Motor neuron (in vitro differentiated cells): Measurements from ENCODE around the gene PIP5K1B. TPM values are rescaled to one million over a fixed set of nuclear protein-coding genes. Genes with fewer than 3 reads are reported as not detected.
A peak's percentile ranks its signal among the peaks of the same experiment; 100 is the strongest.
"Not testable (repeated sequence)": the region's sequence is repeated elsewhere in the genome, so short reads cannot be mapped to it uniquely, and the experiment has no call there.

Experiments used
- ATAC-seq, 8 experiments: fragments of 200-7000 bp; cut with Tn5 transposase; replicated peaks in 6 of 8; 2 replicates each; pipeline ENCODE4 v1.8.0; 2021; ENCODE audit warnings: mild to moderate bottlenecking in 8 of 8, moderate library complexity in 8 of 8
- H3K27ac ChIP-seq, 2 donors: fragments of 250-450 bp; sonication (Bioruptor Pico); 2 replicates each; pipeline ENCODE4 v1.9.0; 2021; ENCODE audit warnings: antibody characterized with exemption in 2 of 2, mild to moderate bottlenecking in 2 of 2, moderate library complexity in 1 of 2
- H3K4me1 ChIP-seq, 2 donors: fragments of 250-450 bp; sonication (Bioruptor Pico); replicated peaks in 1 of 2; 2 replicates each; pipeline ENCODE4 v1.6.1; 2021; ENCODE audit warnings: antibody characterized with exemption in 2 of 2, mild to moderate bottlenecking in 2 of 2, moderate library complexity in 1 of 2
- H3K4me3 ChIP-seq, 5 donors: fragments of 250-450 bp; sonication (Bioruptor Pico); 2 replicates each; pipeline ENCODE4 v1.9.0; 2021; ENCODE audit warnings: antibody characterized with exemption in 5 of 5, mild to moderate bottlenecking in 5 of 5, moderate library complexity in 4 of 5
- WGBS, 10 experiments: fragments of 450-650 bp; shearing (Covaris generic); methylation state at CpG; one replicate each; pipeline ENCODE4 v1.0.0; 2022; 5-methylcytosine and 5-hydroxymethylcytosine counted together
- in situ Hi-C, 9 experiments: fragments of 400-800 bp; cut with MboI; loops; one replicate each; pipeline ENCODE4 v1.15.0; 2021; ENCODE audit warnings: low sequenced_read_pairs in 9 of 9, low pct_unique_long_range_greater_than_20kb in 2 of 9; ENCODE audit not compliant: unreplicated experiment in 9 of 9
- total RNA-seq, 8 experiments: library from RNA; unstranded; fragments of 300-600 nt; gene quantifications; 2 replicates each; pipeline versions ENCODE4 v1.2.3 to v1.2.4, GENCODE V29; 2022

The PIP5K1B gene
- total RNA-seq, 8 experiments from 2014 or later = 0.18 to 2.4 (median 0.47) TPM

DNA sequence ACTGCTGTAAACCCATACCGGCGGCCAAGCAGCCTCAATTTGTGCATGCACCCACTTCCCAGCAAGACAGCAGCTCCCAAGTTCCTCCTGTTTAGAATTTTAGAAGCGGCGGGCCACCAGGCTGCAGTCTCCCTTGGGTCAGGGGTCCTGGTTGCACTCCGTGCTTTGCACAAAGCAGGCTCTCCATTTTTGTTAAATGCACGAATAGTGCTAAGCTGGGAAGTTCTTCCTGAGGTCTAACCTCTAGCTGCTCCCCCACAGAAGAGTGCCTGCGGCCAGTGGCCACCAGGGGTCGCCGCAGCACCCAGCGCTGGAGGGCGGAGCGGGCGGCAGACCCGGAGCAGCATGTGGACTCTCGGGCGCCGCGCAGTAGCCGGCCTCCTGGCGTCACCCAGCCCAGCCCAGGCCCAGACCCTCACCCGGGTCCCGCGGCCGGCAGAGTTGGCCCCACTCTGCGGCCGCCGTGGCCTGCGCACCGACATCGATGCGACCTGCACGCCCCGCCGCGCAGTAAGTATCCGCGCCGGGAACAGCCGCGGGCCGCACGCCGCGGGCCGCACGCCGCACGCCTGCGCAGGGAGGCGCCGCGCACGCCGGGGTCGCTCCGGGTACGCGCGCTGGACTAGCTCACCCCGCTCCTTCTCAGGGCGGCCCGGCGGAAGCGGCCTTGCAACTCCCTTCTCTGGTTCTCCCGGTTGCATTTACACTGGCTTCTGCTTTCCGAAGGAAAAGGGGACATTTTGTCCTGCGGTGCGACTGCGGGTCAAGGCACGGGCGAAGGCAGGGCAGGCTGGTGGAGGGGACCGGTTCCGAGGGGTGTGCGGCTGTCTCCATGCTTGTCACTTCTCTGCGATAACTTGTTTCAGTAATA lies 330.6 kb downstream of the PIP5K1B start, which contains the start of gene FXN:
TSS of gene FXN (plus strand) at position 315 of the 871 bp plus-strand sequence. CDS start at position 346, 31 bp downstream.
- peak; percentile 93 to 97 (median 96) for ATAC-seq
- Histone ChIP-seq H3K4me3 (peak within 1 kb of the TSS; percentile 51 to 89 (median 65)), H3K27ac (peak within 1 kb of the TSS; percentile 77 to 78), H3K4me1 (peaks cover 6 to 10% of the 10 kb centered on the region in 2 donors)
- in situ Hi-C loops = no loop called here
- 0 to 3% (median 0%) methylated on average over 1 to 16 of the region's 75 CpGs; no CpG with 5 or more reads in 2 of the 10 experiments for WGBS, 10 experiments

DNA sequence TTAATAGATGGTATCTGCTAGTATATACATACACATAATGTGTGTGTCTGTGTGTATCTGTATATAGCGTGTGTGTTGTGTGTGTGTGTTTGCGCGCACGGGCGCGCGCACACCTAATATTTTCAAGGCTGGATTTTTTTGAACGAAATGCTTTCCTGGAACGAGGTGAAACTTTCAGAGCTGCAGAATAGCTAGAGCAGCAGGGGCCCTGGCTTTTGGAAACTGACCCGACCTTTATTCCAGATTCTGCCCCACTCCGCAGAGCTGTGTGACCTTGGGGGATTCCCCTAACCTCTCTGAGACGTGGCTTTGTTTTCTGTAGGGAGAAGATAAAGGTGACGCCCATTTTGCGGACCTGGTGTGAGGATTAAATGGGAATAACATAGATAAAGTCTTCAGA lies 331.3 kb downstream of the PIP5K1B start:
- in situ Hi-C loops = no loop called here
- H3K27ac ChIP-seq = peak overlapping the region in 1 of 2 donors; percentile 77

DNA sequence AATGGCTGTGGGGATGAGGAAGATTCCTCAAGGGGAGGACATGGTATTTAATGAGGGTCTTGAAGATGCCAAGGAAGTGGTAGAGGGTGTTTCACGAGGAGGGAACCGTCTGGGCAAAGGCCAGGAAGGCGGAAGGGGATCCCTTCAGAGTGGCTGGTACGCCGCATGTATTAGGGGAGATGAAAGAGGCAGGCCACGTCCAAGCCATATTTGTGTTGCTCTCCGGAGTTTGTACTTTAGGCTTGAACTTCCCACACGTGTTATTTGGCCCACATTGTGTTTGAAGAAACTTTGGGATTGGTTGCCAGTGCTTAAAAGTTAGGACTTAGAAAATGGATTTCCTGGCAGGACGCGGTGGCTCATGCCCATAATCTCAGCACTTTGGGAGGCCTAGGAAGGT lies 331.8 kb downstream of the PIP5K1B start:
- no peak overlapping the region for H3K27ac ChIP-seq
- WGBS, 10 experiments = 34 to 88% (median 67%) methylated on average over 2 to 7 of the region's 10 CpGs
- peaks cover 3 to 4% of the 10 kb centered on the region in 2 donors for H3K4me1 ChIP-seq
- H3K4me3 ChIP-seq = peak overlapping the region; percentile 51 to 89 (median 65)
- in situ Hi-C loops = no loop called here
- ATAC-seq = no peak

More for the DNA sequence above, 331.3 kb downstream of the PIP5K1B start:
- peak overlapping the region; percentile 51 to 89 (median 65) for H3K4me3 ChIP-seq
- peaks cover 3 to 4% of the 10 kb centered on the region in 2 donors for H3K4me1 ChIP-seq
- peak in 3 of 8 experiments; percentile 2 to 8 (median 4) for ATAC-seq
- 0 to 15% (median 0%) methylated on average over 2 to 3 of the region's 14 CpGs; no CpG with 5 or more reads in 4 of the 10 experiments for WGBS, 10 experiments

DNA sequence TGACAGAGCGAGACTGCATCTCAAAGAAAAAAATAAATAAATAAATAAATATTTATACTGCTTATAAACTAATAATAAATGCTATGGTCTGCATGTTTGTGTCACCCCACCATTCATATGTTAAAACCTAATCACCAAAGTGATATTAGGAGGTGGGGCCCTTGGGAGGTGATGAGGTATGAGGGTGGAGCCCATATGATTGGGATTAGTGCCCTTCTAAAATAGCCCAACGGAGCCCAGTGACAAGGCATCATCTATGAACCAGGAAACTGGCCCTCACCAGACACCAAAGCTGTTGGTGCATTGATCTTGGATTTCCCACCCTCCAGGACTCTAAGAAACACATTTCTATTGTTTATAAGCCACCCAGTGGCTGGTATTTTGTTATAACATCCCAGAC lies 335.6 kb downstream of the PIP5K1B start:
- Histone ChIP-seq H3K4me1 (peaks cover 12 to 15% of the 10 kb centered on the region in 2 donors), H3K4me3 (no peak overlapping the region), H3K27ac (no peak overlapping the region)
- 93 to 100% (median 100%) methylated on average over 1 to 2 of the region's 2 CpGs; no CpG with 5 or more reads in 5 of the 10 experiments for WGBS, 10 experiments
- in situ Hi-C loops = no loop called here
- no peak for ATAC-seq

DNA sequence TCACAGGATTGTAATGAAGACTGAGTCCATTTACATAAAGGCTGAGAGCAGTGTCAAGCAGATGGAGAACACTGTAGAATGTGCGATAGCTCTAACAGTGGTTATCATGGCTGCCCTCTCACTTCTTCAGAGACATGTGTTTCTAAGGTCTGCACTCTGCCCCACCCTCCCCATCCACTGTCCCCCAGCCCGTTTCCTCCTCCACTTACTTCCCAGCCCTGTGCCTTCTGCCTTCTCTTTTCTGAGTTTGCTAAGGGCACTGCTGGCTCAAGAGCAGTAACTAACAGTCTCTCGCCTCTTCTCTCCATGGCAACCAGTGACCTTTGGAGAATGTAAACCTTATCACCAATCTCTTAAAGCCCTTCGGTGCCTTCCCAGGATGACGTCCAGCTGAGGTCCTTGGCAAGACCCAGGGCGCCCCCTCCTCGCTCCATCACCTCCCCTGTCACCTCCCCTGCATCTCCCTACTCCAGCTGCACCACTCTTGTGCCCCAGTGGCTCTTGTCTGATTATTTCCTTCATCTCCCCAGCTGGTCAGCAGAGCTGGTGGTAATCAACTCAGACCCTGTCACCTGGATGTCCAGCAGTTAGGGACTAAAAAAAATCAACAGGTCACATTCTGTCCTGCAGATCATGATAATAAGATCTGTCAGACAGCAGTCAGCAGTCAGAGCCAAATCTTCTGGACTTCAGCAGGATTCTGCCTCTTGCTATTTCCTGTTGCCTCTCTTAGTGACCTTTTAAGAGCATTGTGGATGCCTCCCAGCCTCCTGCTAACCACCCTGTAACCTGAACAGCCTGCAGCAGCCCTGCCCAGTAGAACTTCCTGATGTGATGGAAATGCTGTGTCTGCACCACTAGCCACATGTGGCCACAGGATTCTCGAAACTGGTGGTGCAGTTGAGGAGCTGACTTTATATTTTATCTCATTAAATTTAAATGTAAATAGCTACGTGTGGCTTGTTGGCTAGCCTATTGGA lies 339.5 kb downstream of the PIP5K1B start:
- peak; percentile 42 to 97 (median 71) for ATAC-seq
- WGBS, 10 experiments = 0 to 86% (median 41%) methylated on average over 1 to 3 of the region's 9 CpGs; no CpG with 5 or more reads in 3 of the 10 experiments
- Histone ChIP-seq H3K27ac (no peak overlapping the region), H3K4me1 (peaks cover 9 to 11% of the 10 kb centered on the region in 2 donors), H3K4me3 (no peak overlapping the region)
- in situ Hi-C loops = no loop called here

DNA sequence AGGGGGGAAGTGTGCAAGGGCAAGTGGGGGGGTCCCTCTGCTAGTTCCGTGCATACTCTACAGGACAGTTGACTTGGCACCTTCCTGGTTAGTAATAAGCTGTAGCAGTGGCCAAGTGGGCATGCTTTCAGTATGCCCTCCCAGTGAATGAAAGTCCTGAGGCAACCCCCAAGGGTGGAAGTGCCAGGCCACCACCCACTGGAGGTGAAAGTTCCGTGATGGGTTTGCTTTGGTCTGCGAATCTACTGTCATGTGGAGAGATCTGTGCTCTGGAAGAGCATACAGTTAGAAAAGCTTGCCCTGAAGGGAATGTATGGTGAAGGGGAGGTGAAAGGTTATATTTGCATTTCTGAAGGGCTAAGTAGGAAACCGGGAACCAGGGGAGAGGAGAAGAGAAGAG lies 340.8 kb downstream of the PIP5K1B start:
- 23 to 100% (median 56%) methylated on average over 1 to 3 of the region's 4 CpGs for WGBS, 10 experiments

DNA sequence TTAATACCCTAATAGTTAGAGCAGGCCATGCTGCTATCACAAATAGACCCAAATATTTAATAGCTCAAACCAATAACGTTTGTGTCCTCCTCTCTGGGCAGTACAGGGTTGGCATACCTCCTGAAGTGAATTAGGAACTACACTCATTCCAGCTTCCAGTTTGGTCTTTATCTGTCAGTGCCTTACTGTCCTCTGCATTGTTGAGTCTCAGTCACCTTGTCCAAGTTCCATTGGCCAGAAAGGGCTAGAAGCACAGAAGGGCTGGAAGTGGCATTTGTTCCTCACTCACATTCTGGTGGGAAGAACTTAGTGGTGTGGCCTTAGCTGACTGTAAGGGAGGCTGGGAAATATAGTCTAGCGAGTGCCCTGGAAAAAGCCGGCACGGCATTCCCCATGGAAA lies 341.7 kb downstream of the PIP5K1B start:
- H3K4me1 ChIP-seq = peaks cover 9 to 11% of the 10 kb centered on the region in 2 donors
- H3K4me3 ChIP-seq = no peak overlapping the region
- no peak for ATAC-seq
- WGBS, 10 experiments = 38 to 94% (median 67%) methylated on average over 1 to 4 of the region's 4 CpGs; no CpG with 5 or more reads in 3 of the 10 experiments
- H3K27ac ChIP-seq = no peak overlapping the region
- in situ Hi-C loops = no loop called here

More for the DNA sequence above, 340.8 kb downstream of the PIP5K1B start:
- Histone ChIP-seq H3K27ac (no peak overlapping the region), H3K4me3 (no peak overlapping the region), H3K4me1 (peaks cover 9 to 11% of the 10 kb centered on the region in 2 donors)
- in situ Hi-C loops = no loop called here
- ATAC-seq = no peak

DNA sequence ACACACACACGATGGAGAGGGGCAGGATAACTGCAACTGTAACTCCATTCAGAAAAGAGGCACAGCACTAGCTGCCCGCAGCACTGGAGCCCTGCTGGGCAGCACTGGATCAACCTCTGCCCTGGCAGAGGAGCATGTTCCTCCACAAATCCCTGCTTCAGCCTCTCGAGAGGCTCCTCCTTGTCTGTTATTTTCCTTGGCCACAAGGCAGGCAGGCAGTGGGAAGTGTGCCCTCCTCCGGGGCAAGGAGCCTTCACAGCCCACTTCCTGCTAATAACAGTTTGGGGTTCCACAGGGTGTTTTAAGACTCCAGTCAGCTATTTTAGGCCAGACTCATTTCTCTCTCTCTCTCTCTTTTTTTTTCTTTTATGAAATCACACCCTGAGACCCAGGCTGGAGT lies 342.3 kb downstream of the PIP5K1B start:
- 80 to 100% (median 100%) methylated on average over 1 to 2 of the region's 4 CpGs; no CpG with 5 or more reads in 6 of the 10 experiments for WGBS, 10 experiments
- no peak for ATAC-seq
- Histone ChIP-seq H3K27ac (no peak overlapping the region), H3K4me1 (peaks cover 9 to 11% of the 10 kb centered on the region in 2 donors), H3K4me3 (no peak overlapping the region)
- in situ Hi-C loops = no loop called here

DNA sequence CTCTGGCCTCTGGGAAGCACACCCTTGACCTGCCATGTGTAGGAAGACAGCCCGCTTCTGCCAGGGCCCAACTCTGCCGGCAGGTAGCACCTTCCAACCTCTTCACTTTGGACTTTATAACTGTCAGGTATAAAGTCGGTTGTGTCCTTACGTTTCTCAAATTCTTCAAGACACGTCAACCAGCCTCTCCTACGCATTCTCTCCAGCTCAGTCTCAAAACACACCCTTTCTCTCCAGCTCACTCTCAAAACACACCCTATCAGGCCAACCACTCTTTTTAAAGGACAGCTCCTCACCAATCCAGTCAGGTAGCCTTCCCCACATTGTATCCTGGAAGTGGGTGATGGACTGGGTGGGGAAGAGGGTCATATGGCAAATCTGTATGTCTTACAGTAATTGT lies 344.1 kb downstream of the PIP5K1B start:
- peaks cover 9% of the 10 kb centered on the region in 2 donors for H3K4me1 ChIP-seq
- WGBS, 10 experiments = 70 to 100% (median 90%) methylated on average over 2 to 6 of the region's 6 CpGs; no CpG with 5 or more reads in 4 of the 10 experiments
- peak in 1 of 8 experiments; percentile 46 for ATAC-seq
- no peak overlapping the region for H3K4me3 ChIP-seq
- H3K27ac ChIP-seq = no peak overlapping the region
- in situ Hi-C loops = no loop called here

DNA sequence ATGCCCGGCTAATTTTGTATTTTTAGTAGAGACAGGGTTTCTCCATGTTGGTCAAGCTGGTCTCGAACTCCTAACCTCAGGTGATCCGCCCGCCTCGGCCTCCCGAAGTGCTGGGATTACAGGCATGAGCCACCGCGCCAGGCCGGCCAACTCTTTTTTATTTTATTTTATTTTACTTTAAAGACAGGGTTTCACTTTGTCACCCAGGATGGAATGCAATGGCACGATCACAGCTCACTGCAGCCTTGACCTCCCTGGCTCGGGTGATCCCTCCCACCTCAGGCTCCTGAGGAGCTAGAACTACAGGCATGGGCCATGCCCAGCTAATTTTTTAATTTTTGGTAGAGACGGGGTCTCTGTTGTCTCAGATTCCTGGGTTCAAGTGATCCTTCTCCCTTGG lies 345.9 kb downstream of the PIP5K1B start:
- WGBS, 10 experiments = 100% methylated on average over 1 to 7 of the region's 12 CpGs; no CpG with 5 or more reads in 5 of the 10 experiments
- ATAC-seq, H3K4me3 ChIP-seq, H3K27ac ChIP-seq, H3K4me1 ChIP-seq: not testable (repeated sequence)
- in situ Hi-C loops = loop anchor here in 5 of 9 experiments (10.0 to 25.0 kb wide), 2 partner anchors 136 to 144 kb away; no protein-coding TSS in a partner anchor

DNA sequence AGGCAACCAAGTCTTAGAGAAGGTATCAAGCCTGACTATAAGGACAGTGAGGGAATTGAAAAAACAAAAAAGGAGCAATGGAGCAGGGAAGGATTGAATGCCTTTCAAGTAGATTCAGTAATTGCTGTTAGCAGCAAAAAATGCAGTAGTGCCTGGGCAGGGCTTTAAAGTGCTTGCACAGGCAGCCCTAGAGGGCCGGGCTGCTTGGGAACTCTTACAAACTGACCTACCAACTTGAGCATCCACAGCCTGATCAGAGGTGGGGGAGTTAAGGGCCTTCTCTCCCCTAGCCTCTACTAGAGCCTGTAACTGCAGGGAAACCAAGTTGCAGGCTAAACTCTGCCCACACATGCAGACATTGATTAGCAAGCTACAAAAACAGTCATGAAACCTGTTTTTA lies 349.9 kb downstream of the PIP5K1B start:
- H3K27ac ChIP-seq = no peak overlapping the region
- peak in 1 of 8 experiments; percentile 3 for ATAC-seq
- H3K4me3 ChIP-seq = no peak overlapping the region
- 71 to 100% (median 88%) methylated on average over 1 of the region's 1 CpG; no CpG with 5 or more reads in 7 of the 10 experiments for WGBS, 10 experiments
- in situ Hi-C loops = loop anchor here in 5 of 9 experiments (10.0 to 25.0 kb wide), 2 partner anchors 132 to 140 kb away; no protein-coding TSS in a partner anchor
- no peaks in the 10 kb centered on the region for H3K4me1 ChIP-seq

DNA sequence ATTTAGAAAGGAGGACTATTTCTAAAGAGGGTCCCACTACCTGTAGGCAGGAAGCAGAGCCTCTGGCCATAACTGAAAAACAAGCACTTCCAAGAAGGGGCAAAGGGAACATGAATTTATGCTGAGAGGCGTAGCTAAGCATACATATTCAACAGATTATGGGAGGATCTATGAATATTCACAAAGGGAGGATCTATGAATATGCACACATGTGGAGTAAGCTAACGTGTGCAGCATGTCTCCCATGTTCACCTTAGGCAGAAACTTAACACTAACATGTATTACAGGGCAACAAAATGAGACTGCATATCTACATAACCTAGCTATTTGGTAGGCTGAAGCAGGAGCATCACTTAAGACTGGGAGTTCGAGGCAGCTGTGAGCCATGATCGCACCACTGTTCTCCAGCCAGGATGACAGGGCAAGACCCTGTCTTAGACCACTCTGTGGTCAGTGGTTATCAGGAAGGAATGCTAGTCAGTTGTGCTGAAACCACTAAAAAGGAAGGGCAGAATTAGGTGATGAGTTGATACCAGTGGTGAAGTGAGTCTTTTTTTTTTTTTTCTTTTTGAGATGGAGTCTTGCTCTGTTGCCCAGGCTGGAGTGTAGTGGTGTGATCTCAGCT lies 351.3 kb downstream of the PIP5K1B start:
- H3K27ac ChIP-seq = no peak overlapping the region
- peak in 4 of 8 experiments; percentile 67 to 98 (median 98) for ATAC-seq
- in situ Hi-C loops = loop anchor here in 5 of 9 experiments (10.0 to 25.0 kb wide), 2 partner anchors 131 to 138 kb away; no protein-coding TSS in a partner anchor
- no peak overlapping the region for H3K4me3 ChIP-seq
- no peaks in the 10 kb centered on the region for H3K4me1 ChIP-seq
- WGBS, 10 experiments = 0 to 100% (median 67%) methylated on average over 1 to 2 of the region's 4 CpGs; no CpG with 5 or more reads in 3 of the 10 experiments
